ENCODE results near the gene APOBEC3B. TPM values are rescaled to one million over a fixed set of nuclear protein-coding genes. Genes with fewer than 3 reads are reported as not detected.
A peak's percentile ranks its signal among the peaks of the same experiment; 100 is the strongest.
"Not testable (repeated sequence)": the region's sequence is repeated elsewhere in the genome, so short reads cannot be mapped to it uniquely, and the experiment has no call there.

Gene APOBEC3B
- total RNA-seq (2014; rRNA removed; shearing (Covaris generic)): 8.4 and 13.6 TPM in 2 replicates

GRCh38 chr22:38981992-38982927 lies at the start of gene APOBEC3B:
TSS of gene APOBEC3B (plus strand) at chr22:38982347. CDS start at chr22:38982454, 107 bp downstream.
- peak; percentile 97 for DNase-seq (ENCODE audit: low spot score)

GRCh38 chr22:38935023-38935422 lies 47.1 kb upstream of the APOBEC3B start:
- DNase-seq (ENCODE audit: low spot score): peak; percentile 27

- no peak for DNase-seq (ENCODE audit: low spot score)
These were observed 46.5 kb upstream of the APOBEC3B start for GRCh38 chr22:38935616-38936015.

- no peak for DNase-seq (ENCODE audit: low spot score)
These were observed 45.6 kb upstream of the APOBEC3B start for GRCh38 chr22:38936562-38936961.

GRCh38 chr22:38937036-38937435 lies 45.1 kb upstream of the APOBEC3B start:
- no peak for DNase-seq (ENCODE audit: low spot score)

- DNase-seq (ENCODE audit: low spot score): no peak
These were observed 44.6 kb upstream of the APOBEC3B start for GRCh38 chr22:38937541-38937940.

GRCh38 chr22:38938221-38938620 lies 43.9 kb upstream of the APOBEC3B start:
- no peak for DNase-seq (ENCODE audit: low spot score)

GRCh38 chr22:38938925-38939324 lies 43.2 kb upstream of the APOBEC3B start:
- DNase-seq (ENCODE audit: low spot score): no peak

GRCh38 chr22:38940811-38941384 lies 41.2 kb upstream of the APOBEC3B start:
- no peak for DNase-seq (ENCODE audit: low spot score)

GRCh38 chr22:38941488-38941987 lies 40.6 kb upstream of the APOBEC3B start:
- DNase-seq (ENCODE audit: low spot score): no peak

GRCh38 chr22:38942702-38943101 lies 39.4 kb upstream of the APOBEC3B start:
- no peak for DNase-seq (ENCODE audit: low spot score)

- no peak for DNase-seq (ENCODE audit: low spot score)
These were observed 38.9 kb upstream of the APOBEC3B start for GRCh38 chr22:38943201-38943600.

- DNase-seq (ENCODE audit: low spot score): no peak
These were observed 38.3 kb upstream of the APOBEC3B start for GRCh38 chr22:38943882-38944281.

- DNase-seq (ENCODE audit: low spot score): no peak
These were observed 37.5 kb upstream of the APOBEC3B start for GRCh38 chr22:38944653-38945052.

- not testable (repeated sequence) for DNase-seq (ENCODE audit: low spot score)
These were observed 36.3 kb upstream of the APOBEC3B start for GRCh38 chr22:38945706-38946338.

- no peak for DNase-seq (ENCODE audit: low spot score)
These were observed 35.4 kb upstream of the APOBEC3B start for GRCh38 chr22:38946771-38947170.

- DNase-seq (ENCODE audit: low spot score): no peak
These were observed 34.6 kb upstream of the APOBEC3B start for GRCh38 chr22:38947321-38948140.

GRCh38 chr22:38948181-38948940 lies 33.8 kb upstream of the APOBEC3B start:
- DNase-seq (ENCODE audit: low spot score): no peak

GRCh38 chr22:38949889-38950405 lies 32.2 kb upstream of the APOBEC3B start:
- no peak for DNase-seq (ENCODE audit: low spot score)

- DNase-seq (ENCODE audit: low spot score): no peak
These were observed 31.4 kb upstream of the APOBEC3B start for GRCh38 chr22:38950527-38951295.

All from H4 (cell line).